GM18511 (cell line): ENCODE data around the gene WNT2B.

Source experiments
- ATAC-seq: cut with Tn5 transposase; IDR thresholded peaks from one replicate; pipeline ENCODE4 v1.9.1; 2021; ENCODE audit warnings: mild to moderate bottlenecking, moderate library complexity; ENCODE audit not compliant: unreplicated experiment

The WNT2B gene

GRCh38 chr1:112527266-112528010 lies 18.7 kb downstream of the WNT2B start:
- ATAC-seq, result no peak

- ATAC-seq, result no peak
These were observed 19.3 kb downstream of the WNT2B start for GRCh38 chr1:112528076-112528475.

GRCh38 chr1:112529301-112529700 lies 20.5 kb downstream of the WNT2B start:
- no peak for ATAC-seq

- ATAC-seq, result no peak
These were observed 22.1 kb downstream of the WNT2B start for GRCh38 chr1:112530832-112531231.

- ATAC-seq, result no peak
These were observed 23.3 kb downstream of the WNT2B start for GRCh38 chr1:112532064-112532463.

- ATAC-seq, result no peak
These were observed 24.3 kb downstream of the WNT2B start for GRCh38 chr1:112533029-112533428.

GRCh38 chr1:112536561-112536960 lies 27.8 kb downstream of the WNT2B start:
- no peak for ATAC-seq

- ATAC-seq, result no peak
These were observed 28.7 kb downstream of the WNT2B start for GRCh38 chr1:112537456-112537855.

- ATAC-seq, result no peak
These were observed 30.1 kb downstream of the WNT2B start for GRCh38 chr1:112538883-112539282.

GRCh38 chr1:112540226-112540794 lies 31.5 kb downstream of the WNT2B start:
- no peak for ATAC-seq

- ATAC-seq, result no peak
These were observed 32.5 kb downstream of the WNT2B start for GRCh38 chr1:112541299-112541698.

- ATAC-seq, result no peak
These were observed 33.6 kb downstream of the WNT2B start for GRCh38 chr1:112542206-112542973.

- no peak for ATAC-seq
These were observed 35.4 kb downstream of the WNT2B start for GRCh38 chr1:112544011-112544688.

GRCh38 chr1:112544751-112545150 lies 36.0 kb downstream of the WNT2B start:
- ATAC-seq, result no peak

- no peak for ATAC-seq
These were observed 37.3 kb downstream of the WNT2B start for GRCh38 chr1:112546076-112546475.

GRCh38 chr1:112548547-112548946 lies 39.8 kb downstream of the WNT2B start:
- ATAC-seq, result no peak

GRCh38 chr1:112549590-112549989 lies 40.8 kb downstream of the WNT2B start:
- ATAC-seq, result no peak

- no peak for ATAC-seq
These were observed 45.6 kb downstream of the WNT2B start for GRCh38 chr1:112554411-112554810.

- no peak for ATAC-seq
These were observed 48.6 kb downstream of the WNT2B start for GRCh38 chr1:112557385-112557784.

- ATAC-seq, result no peak
These were observed 49.9 kb downstream of the WNT2B start for GRCh38 chr1:112558634-112559033.

GRCh38 chr1:112563341-112563740 lies 54.6 kb downstream of the WNT2B start:
- ATAC-seq, result no peak
